Retinal pigment epithelial cell (primary cell): ENCODE results near the gene MEIS3.

Experiments used
- DNase-seq: peaks from one replicate; pipeline ENCODE4 v3.0.0-alpha.2; 2010; ENCODE audit warnings: low read depth
- H3K4me3 ChIP-seq: 2 replicates; pipeline ENCODE4 v1.5.1; 2011; ENCODE audit warnings: mild to moderate bottlenecking, low read length, control low read depth, moderate library complexity
- TF ChIP-seq, protein P1 (sequence below): conservative IDR thresholded peaks from 2 replicates; pipeline ENCODE4 v1.5.1; 2011; ENCODE audit warnings: low read depth, low read length, control low read depth, inconsistent platforms

The MEIS3 gene

DNA sequence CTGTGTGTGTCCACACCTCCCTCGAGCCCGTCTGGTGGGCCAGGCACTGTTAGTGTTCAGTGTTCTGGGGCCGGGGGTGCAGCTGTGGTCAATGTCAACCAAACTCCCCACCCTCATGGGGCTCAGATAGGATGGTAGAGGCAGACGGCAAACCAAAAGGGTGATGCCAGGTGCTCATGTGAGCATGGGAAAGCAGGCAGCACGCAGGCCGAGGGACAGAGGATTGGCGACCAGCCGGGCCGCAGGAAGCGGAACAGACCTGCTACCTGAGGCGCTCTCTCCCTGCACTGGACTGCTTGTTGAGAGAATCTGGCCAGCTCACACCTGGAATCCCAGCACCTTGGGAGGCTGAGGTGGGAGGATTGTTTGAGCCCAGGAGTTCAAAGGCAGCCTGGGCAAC, 41.1 kb downstream of the MEIS3 start:
- H3K4me3 ChIP-seq: no peak overlapping the region
- TF ChIP-seq, protein P1, sequence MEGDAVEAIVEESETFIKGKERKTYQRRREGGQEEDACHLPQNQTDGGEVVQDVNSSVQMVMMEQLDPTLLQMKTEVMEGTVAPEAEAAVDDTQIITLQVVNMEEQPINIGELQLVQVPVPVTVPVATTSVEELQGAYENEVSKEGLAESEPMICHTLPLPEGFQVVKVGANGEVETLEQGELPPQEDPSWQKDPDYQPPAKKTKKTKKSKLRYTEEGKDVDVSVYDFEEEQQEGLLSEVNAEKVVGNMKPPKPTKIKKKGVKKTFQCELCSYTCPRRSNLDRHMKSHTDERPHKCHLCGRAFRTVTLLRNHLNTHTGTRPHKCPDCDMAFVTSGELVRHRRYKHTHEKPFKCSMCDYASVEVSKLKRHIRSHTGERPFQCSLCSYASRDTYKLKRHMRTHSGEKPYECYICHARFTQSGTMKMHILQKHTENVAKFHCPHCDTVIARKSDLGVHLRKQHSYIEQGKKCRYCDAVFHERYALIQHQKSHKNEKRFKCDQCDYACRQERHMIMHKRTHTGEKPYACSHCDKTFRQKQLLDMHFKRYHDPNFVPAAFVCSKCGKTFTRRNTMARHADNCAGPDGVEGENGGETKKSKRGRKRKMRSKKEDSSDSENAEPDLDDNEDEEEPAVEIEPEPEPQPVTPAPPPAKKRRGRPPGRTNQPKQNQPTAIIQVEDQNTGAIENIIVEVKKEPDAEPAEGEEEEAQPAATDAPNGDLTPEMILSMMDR: no peak
- no peak for DNase-seq

DNA sequence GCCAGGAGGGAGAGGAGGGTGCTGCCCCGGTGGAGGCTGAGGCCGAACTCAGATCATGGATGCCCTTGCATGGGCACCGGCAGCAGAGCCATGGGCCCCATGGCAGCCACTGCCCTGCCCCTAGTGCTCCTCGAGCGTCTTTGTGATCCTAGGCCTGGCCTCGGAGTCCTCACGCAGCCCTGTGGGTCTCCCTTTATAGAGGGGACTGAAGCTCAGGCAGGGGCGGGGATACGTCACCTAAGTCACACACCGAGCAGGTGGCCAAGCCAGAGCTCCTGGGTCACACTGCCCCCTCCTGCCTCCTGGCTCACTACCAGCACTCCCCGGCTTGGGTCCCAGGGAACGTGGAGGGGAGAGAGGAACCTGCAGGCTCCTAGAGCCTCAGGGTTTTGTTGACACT, 41.5 kb downstream of the MEIS3 start:
- no peak for DNase-seq
- no peak overlapping the region for H3K4me3 ChIP-seq
- TF ChIP-seq, protein P1: no peak

DNA sequence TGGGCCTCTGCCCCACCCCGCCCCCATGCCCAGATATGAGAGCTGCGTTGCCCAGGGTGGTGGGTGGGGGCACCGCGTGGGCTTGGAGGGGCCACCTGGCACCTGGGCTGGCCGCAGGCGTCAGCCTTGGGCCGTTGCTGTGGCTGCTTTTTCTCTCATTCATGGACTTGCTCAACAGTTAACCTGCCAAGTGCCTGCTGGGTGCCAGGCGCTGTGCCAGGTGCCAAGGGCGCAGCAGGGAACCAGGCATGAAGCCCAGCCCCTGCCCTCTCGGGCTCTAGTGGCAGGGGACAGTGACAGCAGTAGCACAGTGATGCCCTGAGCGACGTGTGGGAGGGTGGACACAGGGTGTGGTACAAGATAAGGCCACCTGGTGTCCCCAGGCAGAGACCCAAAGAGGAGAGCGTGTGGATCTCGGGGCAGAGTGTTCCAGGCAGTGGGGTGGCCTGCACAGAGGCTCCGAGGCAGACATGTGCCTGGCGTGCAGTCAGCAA, 42.1 kb downstream of the MEIS3 start:
- DNase-seq: no peak
- TF ChIP-seq, protein P1: no peak
- no peak overlapping the region for H3K4me3 ChIP-seq

DNA sequence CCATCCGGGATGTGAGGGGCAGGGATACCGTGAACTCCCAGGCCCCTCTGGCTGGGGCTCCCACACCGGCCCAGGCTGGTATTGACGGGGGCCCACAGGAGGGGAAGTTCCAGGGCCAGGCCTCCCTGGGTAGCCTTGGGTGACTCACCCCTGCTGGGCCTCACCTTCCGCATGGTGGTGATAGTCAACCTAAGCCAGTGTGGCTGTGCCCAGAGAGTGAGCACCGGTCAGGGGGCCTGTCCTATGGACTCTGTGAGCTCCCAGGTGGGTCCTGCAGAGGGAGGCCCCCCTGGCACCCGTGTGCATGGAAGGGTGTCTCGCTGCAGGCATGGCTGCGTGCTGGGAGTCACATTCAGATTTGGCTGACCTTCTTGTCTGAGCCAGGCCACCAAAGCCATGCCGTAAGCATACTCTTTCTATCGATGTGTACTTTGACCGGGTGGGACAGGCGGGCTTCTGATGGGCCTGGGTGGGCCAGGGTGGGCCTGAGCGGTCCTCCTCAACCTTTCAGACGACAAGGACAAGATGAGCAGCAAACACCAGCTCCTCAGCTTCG, 42.7 kb downstream of the MEIS3 start:
- no peak for DNase-seq
- TF ChIP-seq, protein P1: no peak
- H3K4me3 ChIP-seq: no peak overlapping the region

DNA sequence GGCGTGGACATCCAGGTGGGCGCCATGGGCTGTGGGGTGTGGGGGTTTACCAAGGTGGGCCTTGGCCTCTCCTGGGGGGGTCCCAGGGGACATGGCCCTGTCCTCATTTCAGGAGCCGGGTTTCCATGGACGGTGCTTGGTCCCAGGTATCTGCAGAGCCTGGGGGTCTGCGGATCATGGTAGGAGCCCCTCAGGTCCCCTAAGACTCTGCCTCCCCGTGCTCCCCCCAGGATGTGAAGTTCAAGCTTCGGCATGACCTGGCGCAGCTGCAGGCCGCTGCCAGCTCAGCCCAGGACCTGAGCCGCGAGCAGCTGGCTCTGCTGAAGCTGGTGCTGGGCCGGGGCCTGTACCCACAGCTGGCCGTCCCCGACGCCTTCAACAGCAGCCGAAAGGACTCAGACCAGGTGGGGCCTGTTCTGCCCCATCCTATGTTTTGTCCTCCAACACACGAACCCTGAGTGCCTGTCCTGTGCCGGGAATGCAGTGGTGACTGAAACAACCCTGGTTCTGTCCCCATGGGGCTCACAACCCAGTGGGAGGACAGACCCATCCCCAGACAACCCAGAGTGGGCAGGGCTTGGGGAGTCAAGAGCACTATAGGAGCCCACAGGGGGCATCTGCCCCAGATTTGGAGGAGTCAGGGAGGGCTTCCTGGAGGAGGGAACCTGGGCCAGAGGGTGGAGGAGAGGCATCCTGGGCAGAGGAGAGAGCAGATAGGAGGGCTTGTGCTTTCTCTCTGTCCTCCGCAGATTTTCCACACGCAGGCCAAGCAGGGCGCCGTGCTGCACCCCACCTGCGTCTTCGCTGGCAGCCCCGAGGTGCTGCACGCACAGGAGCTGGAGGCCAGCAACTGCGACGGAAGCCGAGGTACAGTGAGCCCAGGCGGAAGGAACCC, 43.4 kb downstream of the MEIS3 start:
- H3K4me3 ChIP-seq: no peak overlapping the region
- DNase-seq: no peak
- TF ChIP-seq, protein P1: no peak

DNA sequence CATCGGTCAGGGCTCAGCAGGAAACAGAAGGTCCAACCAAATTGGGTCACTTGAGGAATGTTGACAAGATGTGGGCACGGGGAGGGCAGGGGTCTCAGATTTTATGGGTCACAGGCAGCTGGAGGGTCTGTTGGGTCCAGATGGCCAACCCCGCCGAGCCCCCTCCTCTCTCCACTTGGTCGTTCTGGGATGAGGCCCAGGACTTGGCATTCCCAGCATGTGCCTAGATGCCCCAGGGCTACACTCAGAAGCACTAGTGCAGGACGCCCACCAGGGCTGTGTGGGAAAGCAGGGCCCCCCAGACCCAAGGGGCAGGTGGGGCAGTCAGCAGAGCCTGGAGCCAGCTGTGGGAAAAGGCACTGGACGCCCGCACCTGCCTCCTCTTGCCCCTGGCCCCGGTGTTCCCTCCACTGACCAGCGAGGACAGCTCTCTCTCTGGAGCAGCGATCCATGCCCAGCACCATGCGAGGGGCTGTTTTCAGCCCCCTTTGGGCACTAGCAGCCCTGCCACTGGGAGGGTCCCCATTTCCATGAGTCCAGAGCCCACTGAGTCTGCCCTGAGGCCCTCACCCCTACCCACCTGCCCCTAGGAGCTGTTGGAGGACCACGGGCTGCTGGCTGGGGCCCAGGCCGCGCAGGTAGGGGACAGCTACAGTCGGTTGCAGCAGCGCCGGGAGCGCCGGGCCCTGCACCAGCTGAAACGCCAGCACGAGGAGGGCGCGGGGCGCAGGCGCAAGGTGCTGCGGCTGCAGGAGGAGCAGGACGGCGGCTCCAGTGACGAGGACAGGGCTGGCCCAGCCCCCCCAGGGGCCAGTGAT, 44.2 kb downstream of the MEIS3 start:
- TF ChIP-seq, protein P1: no peak
- DNase-seq: no peak
- no peak overlapping the region for H3K4me3 ChIP-seq
